WERI-Rb-1 (cell line): ENCODE measurements around the gene ABCD2.

Experiments
- DNase-seq: peaks from one replicate; pipeline ENCODE4 v3.0.0-alpha.2; 2020
- H3K27ac ChIP-seq: fragments of 250-450 bp; sonication (Bioruptor Pico); 2 replicates; pipeline ENCODE4 v1.5.1; 2020; ENCODE audit warnings: mild to moderate bottlenecking, moderate library complexity
- H3K27me3 ChIP-seq: fragments of 250-450 bp; sonication (Bioruptor Pico); 2 replicates; pipeline ENCODE4 v1.5.1; 2021; ENCODE audit warnings: mild to moderate bottlenecking, low read depth, moderate library complexity; ENCODE audit not compliant: insufficient read depth, severe bottlenecking
- H3K36me3 ChIP-seq: fragments of 250-450 bp; sonication (Bioruptor Pico); 2 replicates; pipeline ENCODE4 v1.5.1; 2020; ENCODE audit warnings: mild to moderate bottlenecking, moderate library complexity
- H3K4me3 ChIP-seq: 2 replicates; pipeline ENCODE4 v1.5.1; 2011; ENCODE audit warnings: low read depth, mild to moderate bottlenecking, control low read depth, low read length
- H3K9me3 ChIP-seq: fragments of 250-450 bp; sonication (Bioruptor Pico); 2 replicates; pipeline ENCODE4 v1.5.1; 2021; ENCODE audit warnings: mild to moderate bottlenecking, moderate library complexity; ENCODE audit not compliant: severe bottlenecking
- CTCF ChIP-seq: IDR thresholded peaks from 2 replicates; pipeline ENCODE4 v1.5.1; 2011; ENCODE audit warnings: low read depth, mild to moderate bottlenecking, control low read depth, inconsistent platforms, low read length

ABCD2 gene

DNA sequence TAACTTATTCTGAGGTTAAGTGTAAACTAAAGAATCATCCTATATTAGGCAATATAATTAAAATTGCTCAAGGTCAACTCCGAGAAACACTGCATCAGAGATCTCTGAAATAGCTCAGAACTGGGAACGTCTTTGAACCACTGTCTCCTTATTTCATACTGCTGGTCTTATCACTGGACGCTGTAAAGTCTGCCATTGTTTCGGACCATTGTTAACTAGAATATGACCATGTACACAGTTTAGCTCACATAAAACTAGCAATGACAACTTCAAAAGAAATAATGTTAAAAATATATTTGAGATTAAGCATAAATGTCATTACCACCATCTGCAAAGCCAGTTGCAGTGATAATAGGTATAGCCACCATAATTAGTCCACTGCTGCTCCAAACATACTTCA is 2.9 kb downstream of the ABCD2 start:
- no peak for TF ChIP-seq CTCF
- Histone ChIP-seq H3K36me3 (no peaks in the 10 kb centered on the region), H3K27me3 (no peaks in the 10 kb centered on the region), H3K9me3 (no peaks in the 10 kb centered on the region), H3K4me3 (no peak overlapping the region), H3K27ac (no peak overlapping the region)
- DNase-seq: no peak

GRCh38 chr12:39616251-39616650 is 3.4 kb downstream of the ABCD2 start:
- H3K27ac ChIP-seq: no peak overlapping the region
- H3K4me3 ChIP-seq: no peak overlapping the region
- H3K27me3 ChIP-seq: no peaks in the 10 kb centered on the region
- H3K9me3 ChIP-seq: no peaks in the 10 kb centered on the region
- TF ChIP-seq CTCF: no peak
- DNase-seq: no peak
- H3K36me3 ChIP-seq: no peaks in the 10 kb centered on the region

DNA sequence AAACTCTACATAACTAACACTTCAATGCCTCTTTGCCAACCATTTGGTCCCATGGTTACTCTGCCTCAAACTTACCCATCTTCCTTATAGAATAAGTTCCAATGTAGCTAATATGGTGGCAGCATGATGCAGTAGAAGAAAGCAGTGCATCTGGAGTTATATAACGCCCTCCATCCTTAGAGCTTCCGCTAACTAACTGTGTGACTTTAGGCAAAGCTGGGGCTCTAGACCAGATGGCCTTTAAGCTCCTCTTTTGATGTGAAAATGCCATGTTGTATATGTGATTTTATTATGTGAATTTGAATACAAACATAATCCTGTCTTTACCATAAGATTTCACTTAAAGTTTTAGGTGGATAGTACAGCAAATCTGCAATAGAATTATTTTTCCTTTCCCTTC is 6.1 kb downstream of the ABCD2 start:
- Histone ChIP-seq H3K27me3 (no peaks in the 10 kb centered on the region), H3K4me3 (no peak overlapping the region), H3K27ac (no peak overlapping the region), H3K36me3 (no peaks in the 10 kb centered on the region), H3K9me3 (no peaks in the 10 kb centered on the region)
- no peak for DNase-seq
- TF ChIP-seq CTCF: no peak

- H3K36me3 ChIP-seq: no peaks in the 10 kb centered on the region
- no peaks in the 10 kb centered on the region for H3K9me3 ChIP-seq
- no peak overlapping the region for H3K4me3 ChIP-seq
- TF ChIP-seq CTCF: no peak
- DNase-seq: no peak
- H3K27me3 ChIP-seq: no peaks in the 10 kb centered on the region
- H3K27ac ChIP-seq: no peak overlapping the region
Measured at GRCh38 chr12:39612250-39612649, 7.4 kb downstream of the ABCD2 start.

DNA sequence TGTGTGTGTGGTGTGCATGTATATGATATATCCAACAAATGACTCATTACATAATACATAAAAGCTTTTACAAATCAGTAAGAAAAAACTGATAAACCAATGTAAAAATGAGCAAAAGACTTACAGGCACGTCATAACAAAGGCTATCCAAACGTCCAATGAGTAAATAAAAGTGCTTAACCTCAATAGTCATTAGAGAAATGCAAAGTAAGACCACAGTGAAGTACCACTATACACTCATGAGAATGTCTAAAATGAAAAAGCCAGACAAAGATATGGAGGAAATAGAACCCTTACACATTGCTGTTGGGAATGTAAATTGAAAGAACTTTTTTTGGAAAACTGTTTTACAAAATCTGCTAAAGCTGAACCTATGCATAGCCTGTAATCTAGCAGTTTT is 7.8 kb downstream of the ABCD2 start:
- Histone ChIP-seq H3K27me3 (no peaks in the 10 kb centered on the region), H3K36me3 (no peaks in the 10 kb centered on the region), H3K9me3 (no peaks in the 10 kb centered on the region), H3K27ac (no peak overlapping the region), H3K4me3 (no peak overlapping the region)
- no peak for DNase-seq
- no peak for TF ChIP-seq CTCF

- DNase-seq: no peak
- no peak for TF ChIP-seq CTCF
- no peak overlapping the region for H3K27ac ChIP-seq
- H3K9me3 ChIP-seq: no peaks in the 10 kb centered on the region
- no peaks in the 10 kb centered on the region for H3K27me3 ChIP-seq
- no peaks in the 10 kb centered on the region for H3K36me3 ChIP-seq
- no peak overlapping the region for H3K4me3 ChIP-seq
Measured at GRCh38 chr12:39610436-39611025, 9.1 kb downstream of the ABCD2 start.
